HG02852 (cell line): ENCODE measurements around the gene CFAP46.

Experiments
- ATAC-seq: cut with Tn5 transposase; IDR thresholded peaks from one replicate; pipeline ENCODE4 v1.9.1; 2021; ENCODE audit warnings: mild to moderate bottlenecking, moderate library complexity; ENCODE audit not compliant: unreplicated experiment

The CFAP46 gene

GRCh38 chr10:132866601-132867381, 75.6 kb downstream of the CFAP46 start:
- no peak for ATAC-seq

- ATAC-seq: no peak
These were observed 76.3 kb downstream of the CFAP46 start for GRCh38 chr10:132865851-132866600.

- no peak for ATAC-seq
These were observed 77.2 kb downstream of the CFAP46 start for GRCh38 chr10:132865171-132865631.

- ATAC-seq: no peak
These were observed 79.6 kb downstream of the CFAP46 start for GRCh38 chr10:132862485-132863420.

GRCh38 chr10:132861884-132862461, 80.4 kb downstream of the CFAP46 start:
- ATAC-seq: no peak

GRCh38 chr10:132861116-132861691, 81.2 kb downstream of the CFAP46 start:
- no peak for ATAC-seq

GRCh38 chr10:132860532-132860931, 81.8 kb downstream of the CFAP46 start:
- no peak for ATAC-seq

- no peak for ATAC-seq
These were observed 83.1 kb downstream of the CFAP46 start for GRCh38 chr10:132859084-132859855.

- ATAC-seq: no peak
These were observed 84.0 kb downstream of the CFAP46 start for GRCh38 chr10:132858121-132859081.

- no peak for ATAC-seq
These were observed 85.4 kb downstream of the CFAP46 start for GRCh38 chr10:132856869-132857524.

- ATAC-seq: no peak
These were observed 86.5 kb downstream of the CFAP46 start for GRCh38 chr10:132855889-132856288.

- ATAC-seq: no peak
These were observed 90.9 kb downstream of the CFAP46 start for GRCh38 chr10:132851451-132851850.

GRCh38 chr10:132850896-132851295, 91.5 kb downstream of the CFAP46 start:
- ATAC-seq: no peak

- no peak for ATAC-seq
These were observed 92.1 kb downstream of the CFAP46 start for GRCh38 chr10:132850246-132850645.

- no peak for ATAC-seq
These were observed 92.8 kb downstream of the CFAP46 start for GRCh38 chr10:132849546-132850031.

GRCh38 chr10:132848951-132849545, 93.3 kb downstream of the CFAP46 start:
- ATAC-seq: no peak

GRCh38 chr10:132848291-132848701, 94.1 kb downstream of the CFAP46 start:
- no peak for ATAC-seq
